Measurements from ENCODE around the gene OR9Q1.
"Not testable (repeated sequence)": the region's sequence is repeated elsewhere in the genome, so short reads cannot be mapped to it uniquely, and the experiment has no call there.

The OR9Q1 gene
- 0 to 0.09 reads per million in 2 donors for total RNA-seq

- DNase-seq, result no peak
These were observed at the start of gene OR9Q1 for GRCh38 chr11:58023435-58023931. TSS of gene OR9Q1 (plus strand) at chr11:58023881. CDS start at chr11:58179445, 155,564 bp downstream.

- no peak for DNase-seq
These were observed 49.5 kb upstream of the OR9Q1 start for GRCh38 chr11:57974132-57974531.

GRCh38 chr11:57974848-57975601 lies 48.7 kb upstream of the OR9Q1 start:
- no peak for DNase-seq

- DNase-seq, result no peak
These were observed 46.0 kb upstream of the OR9Q1 start for GRCh38 chr11:57977709-57978108.

GRCh38 chr11:57978686-57979531 lies 44.8 kb upstream of the OR9Q1 start:
- DNase-seq, result no peak

- no peak for DNase-seq
These were observed 44.1 kb upstream of the OR9Q1 start for GRCh38 chr11:57979532-57980079.

- no peak for DNase-seq
These were observed 43.5 kb upstream of the OR9Q1 start for GRCh38 chr11:57980201-57980600.

- DNase-seq, result no peak
These were observed 42.1 kb upstream of the OR9Q1 start for GRCh38 chr11:57981536-57981935.

GRCh38 chr11:57982776-57983175 lies 40.9 kb upstream of the OR9Q1 start:
- DNase-seq, result no peak

GRCh38 chr11:57983191-57983590 lies 40.5 kb upstream of the OR9Q1 start:
- no peak for DNase-seq

- not testable (repeated sequence) for DNase-seq
These were observed 24.2 kb upstream of the OR9Q1 start for GRCh38 chr11:57999523-57999922.

GRCh38 chr11:58000021-58000420 lies 23.7 kb upstream of the OR9Q1 start:
- DNase-seq, result not testable (repeated sequence)

- no peak for DNase-seq
These were observed 23.0 kb upstream of the OR9Q1 start for GRCh38 chr11:58000699-58001098.

GRCh38 chr11:58003036-58003435 lies 20.6 kb upstream of the OR9Q1 start:
- DNase-seq, result no peak

- DNase-seq, result no peak
These were observed 20.1 kb upstream of the OR9Q1 start for GRCh38 chr11:58003591-58003990.

GRCh38 chr11:58004664-58005063 lies 19.0 kb upstream of the OR9Q1 start:
- DNase-seq, result no peak

GRCh38 chr11:58006940-58007339 lies 16.7 kb upstream of the OR9Q1 start:
- no peak for DNase-seq

- DNase-seq, result no peak
These were observed 11.9 kb upstream of the OR9Q1 start for GRCh38 chr11:58011771-58012170.

GRCh38 chr11:58024601-58025091 lies 965 bp downstream of the OR9Q1 start:
- DNase-seq, result no peak

GRCh38 chr11:58027341-58027740 lies 3.7 kb downstream of the OR9Q1 start:
- DNase-seq, result no peak

- no peak for DNase-seq
These were observed 5.2 kb downstream of the OR9Q1 start for GRCh38 chr11:58028687-58029411.

GRCh38 chr11:58030653-58031052 lies 7.0 kb downstream of the OR9Q1 start, which contains the start of gene OR6Q1:
TSS of gene OR6Q1 (plus strand) at chr11:58030953. CDS start at chr11:58030953, 0 bp downstream.
- no peak for DNase-seq
